ENCODE data around the gene MYOCD. TPM values are rescaled to one million over a fixed set of nuclear protein-coding genes. Genes with fewer than 3 reads are reported as not detected.

MYOCD gene, protein sequence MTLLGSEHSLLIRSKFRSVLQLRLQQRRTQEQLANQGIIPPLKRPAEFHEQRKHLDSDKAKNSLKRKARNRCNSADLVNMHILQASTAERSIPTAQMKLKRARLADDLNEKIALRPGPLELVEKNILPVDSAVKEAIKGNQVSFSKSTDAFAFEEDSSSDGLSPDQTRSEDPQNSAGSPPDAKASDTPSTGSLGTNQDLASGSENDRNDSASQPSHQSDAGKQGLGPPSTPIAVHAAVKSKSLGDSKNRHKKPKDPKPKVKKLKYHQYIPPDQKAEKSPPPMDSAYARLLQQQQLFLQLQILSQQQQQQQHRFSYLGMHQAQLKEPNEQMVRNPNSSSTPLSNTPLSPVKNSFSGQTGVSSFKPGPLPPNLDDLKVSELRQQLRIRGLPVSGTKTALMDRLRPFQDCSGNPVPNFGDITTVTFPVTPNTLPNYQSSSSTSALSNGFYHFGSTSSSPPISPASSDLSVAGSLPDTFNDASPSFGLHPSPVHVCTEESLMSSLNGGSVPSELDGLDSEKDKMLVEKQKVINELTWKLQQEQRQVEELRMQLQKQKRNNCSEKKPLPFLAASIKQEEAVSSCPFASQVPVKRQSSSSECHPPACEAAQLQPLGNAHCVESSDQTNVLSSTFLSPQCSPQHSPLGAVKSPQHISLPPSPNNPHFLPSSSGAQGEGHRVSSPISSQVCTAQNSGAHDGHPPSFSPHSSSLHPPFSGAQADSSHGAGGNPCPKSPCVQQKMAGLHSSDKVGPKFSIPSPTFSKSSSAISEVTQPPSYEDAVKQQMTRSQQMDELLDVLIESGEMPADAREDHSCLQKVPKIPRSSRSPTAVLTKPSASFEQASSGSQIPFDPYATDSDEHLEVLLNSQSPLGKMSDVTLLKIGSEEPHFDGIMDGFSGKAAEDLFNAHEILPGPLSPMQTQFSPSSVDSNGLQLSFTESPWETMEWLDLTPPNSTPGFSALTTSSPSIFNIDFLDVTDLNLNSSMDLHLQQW
- not detected for polyA plus RNA-seq (2012; ENCODE audit: insufficient read length, low read depth)

DNA sequence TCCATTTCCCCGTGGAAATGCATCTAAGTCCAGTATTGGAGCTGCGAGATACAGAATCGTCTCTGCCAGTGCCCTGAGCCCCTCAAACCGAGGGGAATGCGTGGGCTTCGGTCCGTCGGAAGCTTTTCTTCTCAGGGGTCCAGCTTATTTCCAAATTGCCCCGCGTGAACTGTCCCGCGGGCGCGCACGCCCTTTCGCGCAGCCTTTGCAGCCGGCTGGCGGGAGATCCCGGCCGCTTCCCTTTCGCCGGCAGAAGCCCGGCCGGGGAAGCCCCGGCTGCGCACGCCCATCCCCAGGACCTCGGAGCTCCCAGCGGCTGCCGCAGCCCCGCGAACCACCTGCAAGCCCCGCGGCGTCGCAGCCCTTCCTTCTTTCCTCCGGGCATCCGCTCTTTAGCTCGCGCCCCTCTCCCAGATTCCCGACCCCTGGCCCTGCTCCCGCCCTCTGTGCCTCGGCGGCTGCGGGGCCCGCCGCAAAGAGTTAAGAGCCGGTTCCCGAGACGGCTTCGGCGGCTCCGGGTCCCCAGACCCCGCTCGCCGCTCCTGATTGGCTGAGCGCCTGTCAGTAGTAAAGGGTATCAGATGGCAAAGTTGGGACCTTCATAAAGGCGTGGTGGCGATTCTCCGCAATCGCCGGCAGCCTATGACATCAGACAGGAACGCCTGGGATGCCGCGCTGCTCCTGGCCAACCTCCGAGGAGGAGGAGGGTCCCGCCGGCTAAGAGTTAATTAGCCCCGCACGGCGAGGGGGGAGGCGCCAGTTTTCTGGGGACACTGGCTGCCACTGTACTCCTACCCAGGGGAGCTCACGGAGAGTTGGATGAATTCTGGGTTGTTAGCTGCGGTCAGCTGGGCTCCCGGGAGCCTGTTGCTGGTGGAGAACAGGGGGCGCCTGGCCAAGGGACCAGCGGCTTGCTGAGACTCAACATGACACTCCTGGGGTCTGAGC, at the start of gene MYOCD:
MYOCD (plus strand) TSS at position 628 of the 948 bp plus-strand sequence; CDS start at position 927, 299 bp downstream.
- TF ChIP-seq, protein P1, sequence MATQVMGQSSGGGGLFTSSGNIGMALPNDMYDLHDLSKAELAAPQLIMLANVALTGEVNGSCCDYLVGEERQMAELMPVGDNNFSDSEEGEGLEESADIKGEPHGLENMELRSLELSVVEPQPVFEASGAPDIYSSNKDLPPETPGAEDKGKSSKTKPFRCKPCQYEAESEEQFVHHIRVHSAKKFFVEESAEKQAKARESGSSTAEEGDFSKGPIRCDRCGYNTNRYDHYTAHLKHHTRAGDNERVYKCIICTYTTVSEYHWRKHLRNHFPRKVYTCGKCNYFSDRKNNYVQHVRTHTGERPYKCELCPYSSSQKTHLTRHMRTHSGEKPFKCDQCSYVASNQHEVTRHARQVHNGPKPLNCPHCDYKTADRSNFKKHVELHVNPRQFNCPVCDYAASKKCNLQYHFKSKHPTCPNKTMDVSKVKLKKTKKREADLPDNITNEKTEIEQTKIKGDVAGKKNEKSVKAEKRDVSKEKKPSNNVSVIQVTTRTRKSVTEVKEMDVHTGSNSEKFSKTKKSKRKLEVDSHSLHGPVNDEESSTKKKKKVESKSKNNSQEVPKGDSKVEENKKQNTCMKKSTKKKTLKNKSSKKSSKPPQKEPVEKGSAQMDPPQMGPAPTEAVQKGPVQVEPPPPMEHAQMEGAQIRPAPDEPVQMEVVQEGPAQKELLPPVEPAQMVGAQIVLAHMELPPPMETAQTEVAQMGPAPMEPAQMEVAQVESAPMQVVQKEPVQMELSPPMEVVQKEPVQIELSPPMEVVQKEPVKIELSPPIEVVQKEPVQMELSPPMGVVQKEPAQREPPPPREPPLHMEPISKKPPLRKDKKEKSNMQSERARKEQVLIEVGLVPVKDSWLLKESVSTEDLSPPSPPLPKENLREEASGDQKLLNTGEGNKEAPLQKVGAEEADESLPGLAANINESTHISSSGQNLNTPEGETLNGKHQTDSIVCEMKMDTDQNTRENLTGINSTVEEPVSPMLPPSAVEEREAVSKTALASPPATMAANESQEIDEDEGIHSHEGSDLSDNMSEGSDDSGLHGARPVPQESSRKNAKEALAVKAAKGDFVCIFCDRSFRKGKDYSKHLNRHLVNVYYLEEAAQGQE (IDR thresholded peaks at IDR 0.05; ENCODE audit: insufficient read depth in 1 of 2, low read depth in 2 of 2, low read length in 2 of 2): no peak
- TF ChIP-seq TAF1 (IDR thresholded peaks at IDR 0.05; ENCODE audit: borderline replicate concordance, insufficient read depth, low read length) (no peak), FOXP2 (optimal IDR thresholded peaks at IDR 0.05; ENCODE audit: borderline replicate concordance, extremely low read depth, extremely low read length, insufficient read depth) (no peak), POLR2AphosphoS5 (IDR thresholded peaks at IDR 0.05; ENCODE audit: low read depth, low read length) (no peak), SIN3A (IDR thresholded peaks at IDR 0.05; ENCODE audit: borderline replicate concordance, insufficient read depth, low read length) (no peak)

DNA sequence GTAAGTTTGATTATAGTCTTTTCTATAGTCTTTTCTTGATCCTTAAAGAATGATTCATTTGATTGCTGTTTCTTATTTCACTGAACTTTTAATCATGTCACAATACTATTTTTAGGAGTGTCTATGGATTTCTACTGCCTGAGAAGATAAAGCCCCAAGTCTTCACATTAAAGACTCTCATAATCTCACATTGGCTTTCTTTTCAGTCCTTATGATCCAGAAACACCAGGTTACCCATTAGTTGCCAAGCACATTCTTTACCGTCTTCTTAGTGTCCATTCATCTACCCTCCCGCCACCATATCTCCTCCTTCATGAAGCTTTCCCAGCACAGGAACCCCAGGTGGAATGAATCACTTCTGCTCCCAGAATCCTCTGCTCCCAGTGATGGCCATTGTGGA, 49.5 kb upstream of the MYOCD start:
- no peak for TF ChIP-seq FOXP2 (optimal IDR thresholded peaks at IDR 0.05; ENCODE audit: borderline replicate concordance, extremely low read depth, extremely low read length, insufficient read depth)
- TF ChIP-seq, protein P1 (IDR thresholded peaks at IDR 0.05; ENCODE audit: insufficient read depth in 1 of 2, low read depth in 2 of 2, low read length in 2 of 2): no peak
- no peak for TF ChIP-seq POLR2AphosphoS5 (IDR thresholded peaks at IDR 0.05; ENCODE audit: low read depth, low read length)
- TF ChIP-seq TAF1 (IDR thresholded peaks at IDR 0.05; ENCODE audit: borderline replicate concordance, insufficient read depth, low read length): no peak
- no peak for TF ChIP-seq SIN3A (IDR thresholded peaks at IDR 0.05; ENCODE audit: borderline replicate concordance, insufficient read depth, low read length)

DNA sequence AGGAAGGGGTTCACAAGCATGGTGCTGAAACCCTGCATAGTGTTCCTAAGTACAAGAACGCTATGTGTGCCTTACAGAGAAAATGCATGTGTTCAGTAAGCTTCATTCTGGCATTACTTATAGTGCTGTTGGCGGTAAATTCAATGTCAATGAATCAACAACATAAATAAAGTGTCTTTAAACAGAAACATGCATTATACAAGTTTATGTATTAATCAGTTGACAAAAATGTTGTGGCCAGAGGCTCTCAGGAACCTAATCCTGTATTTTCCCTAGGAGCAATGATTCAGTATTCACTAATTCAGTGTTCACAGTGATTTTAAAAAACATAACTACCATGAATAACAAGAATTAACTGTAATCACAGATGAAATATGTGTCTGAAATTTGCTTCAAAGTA, 47.1 kb upstream of the MYOCD start:
- TF ChIP-seq, protein P1 (IDR thresholded peaks at IDR 0.05; ENCODE audit: insufficient read depth in 1 of 2, low read depth in 2 of 2, low read length in 2 of 2): no peak
- no peak for TF ChIP-seq POLR2AphosphoS5 (IDR thresholded peaks at IDR 0.05; ENCODE audit: low read depth, low read length)
- no peak for TF ChIP-seq SIN3A (IDR thresholded peaks at IDR 0.05; ENCODE audit: borderline replicate concordance, insufficient read depth, low read length)
- no peak for TF ChIP-seq TAF1 (IDR thresholded peaks at IDR 0.05; ENCODE audit: borderline replicate concordance, insufficient read depth, low read length)
- TF ChIP-seq FOXP2 (optimal IDR thresholded peaks at IDR 0.05; ENCODE audit: borderline replicate concordance, extremely low read depth, extremely low read length, insufficient read depth): no peak

DNA sequence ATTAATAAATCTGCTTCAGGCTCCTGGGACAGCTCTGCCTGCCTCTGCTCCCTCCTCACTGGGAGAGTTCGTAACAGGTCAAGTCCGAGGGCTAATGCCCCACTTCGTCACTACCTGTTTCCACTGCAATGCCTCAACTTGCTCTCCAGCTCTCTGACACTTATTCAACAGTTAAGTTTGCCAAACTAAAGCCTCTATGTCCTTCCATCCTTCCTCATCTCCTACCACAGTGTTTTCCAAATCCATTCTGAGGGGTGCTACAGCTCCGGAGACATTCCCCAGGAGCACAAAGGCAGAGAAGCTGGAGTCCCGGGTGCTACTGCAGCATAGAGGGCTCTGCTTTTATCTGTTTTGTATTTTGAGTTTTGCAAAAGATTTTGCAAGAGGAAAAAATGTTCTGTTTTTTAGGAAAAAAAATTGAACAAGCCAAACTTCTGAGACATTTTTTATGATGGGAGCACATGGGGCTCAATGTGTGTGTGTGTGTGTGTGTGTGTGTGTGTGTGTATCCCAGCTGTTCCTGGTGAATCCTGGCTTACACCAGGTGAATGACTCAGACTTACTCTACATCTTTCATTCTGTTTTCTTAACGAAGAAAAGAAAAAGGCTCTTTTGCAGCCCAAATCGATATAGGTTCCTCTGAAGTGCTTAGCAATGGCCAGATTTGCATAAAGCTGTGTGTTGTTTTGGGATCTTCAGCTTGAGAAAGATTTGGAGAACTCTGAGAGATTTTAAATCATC, 46.1 kb upstream of the MYOCD start:
- no peak for TF ChIP-seq SIN3A (IDR thresholded peaks at IDR 0.05; ENCODE audit: borderline replicate concordance, insufficient read depth, low read length)
- no peak for TF ChIP-seq FOXP2 (optimal IDR thresholded peaks at IDR 0.05; ENCODE audit: borderline replicate concordance, extremely low read depth, extremely low read length, insufficient read depth)
- TF ChIP-seq, protein P1 (IDR thresholded peaks at IDR 0.05; ENCODE audit: insufficient read depth in 1 of 2, low read depth in 2 of 2, low read length in 2 of 2): no peak
- no peak for TF ChIP-seq TAF1 (IDR thresholded peaks at IDR 0.05; ENCODE audit: borderline replicate concordance, insufficient read depth, low read length)
- no peak for TF ChIP-seq POLR2AphosphoS5 (IDR thresholded peaks at IDR 0.05; ENCODE audit: low read depth, low read length)

All from PFSK-1 (cell line).